GM10266 (cell line): ENCODE measurements around the gene FAM50B.

Experiments
- DNase-seq: peaks from one replicate; pipeline ENCODE4 v3.0.0; 2012; ENCODE audit errors: extremely low spot score
- CTCF ChIP-seq: IDR thresholded peaks from 2 replicates; pipeline ENCODE4 v1.5.1; 2012; ENCODE audit warnings: mild to moderate bottlenecking, low read depth; ENCODE audit not compliant: control insufficient read depth, insufficient read depth; ENCODE audit errors: missing control alignments

FAM50B gene

GRCh38 chr6:3872370-3872854, 23.2 kb downstream of the FAM50B start:
- no peak for TF ChIP-seq CTCF
- DNase-seq, result no peak

GRCh38 chr6:3873051-3873450, 23.9 kb downstream of the FAM50B start:
- DNase-seq, result no peak
- no peak for TF ChIP-seq CTCF

GRCh38 chr6:3874069-3874468, 24.9 kb downstream of the FAM50B start:
- TF ChIP-seq CTCF, result no peak
- no peak for DNase-seq

- no peak for TF ChIP-seq CTCF
- no peak for DNase-seq
These were observed 26.3 kb downstream of the FAM50B start for GRCh38 chr6:3875486-3875885.

GRCh38 chr6:3876101-3876500, 26.9 kb downstream of the FAM50B start:
- TF ChIP-seq CTCF, result no peak

GRCh38 chr6:3876866-3877265, 27.7 kb downstream of the FAM50B start:
- TF ChIP-seq CTCF, result no peak
- no peak for DNase-seq

More at GRCh38 chr6:3876101-3876500, 26.9 kb downstream of the FAM50B start:
- no peak for DNase-seq

- DNase-seq, result no peak
- TF ChIP-seq CTCF, result no peak
These were observed 29.0 kb downstream of the FAM50B start for GRCh38 chr6:3878048-3878666.
